T-cell (primary cell): ENCODE results near the gene ZNF154. TPM values are rescaled to one million over a fixed set of nuclear protein-coding genes. Genes with fewer than 3 reads are reported as not detected.

Experiments
- ATAC-seq, 4 experiments: fragments of 200-7000 bp in 3 of 4; fragments of 150-1000 bp in 1 of 4; cut with Tn5 transposase; replicated peaks in 1 of 4; 1 replicate in 3 of 4; 2 replicates in 1 of 4; pipeline ENCODE4 v1.10.0; 2021; ENCODE audit warnings: moderate library complexity in 3 of 4, mild to moderate bottlenecking in 2 of 4, moderate number of reproducible peaks in 1 of 4
- CTCF ChIA-PET, 2 donors: fragments of 300-600 bp; sonication (Branson Sonifier 250); formaldehyde crosslinking; loops; one replicate each; lab custom pipeline; 2022; ENCODE audit warnings: antibody characterized with exemption in 2 of 2; lab: Charles Lee
- POLR2A ChIA-PET, 2 donors: fragments of 300-600 bp; sonication (Branson Sonifier 250); formaldehyde crosslinking; loops; one replicate each; lab custom pipeline; 2022; ENCODE audit warnings: antibody characterized with exemption in 2 of 2; lab: Charles Lee
- DNase-seq, 35 experiments: peaks; one replicate each; pipeline versions ENCODE4 v3.0.0 to v3.0.0-alpha.2; 2013 to 2023
- H3K27ac ChIP-seq: one replicate; pipeline ENCODE4 v1.5.1; 2013; ENCODE audit warnings: low read length
- H3K27me3 ChIP-seq, 2 experiments: replicated peaks in 1 of 2; 1 replicate in 1 of 2; 2 replicates in 1 of 2; pipeline versions ENCODE4 v1.6.1 to v1.7.0; 2013; ENCODE audit warnings: low read length in 1 of 2, mixed read lengths in 1 of 2; ENCODE audit not compliant: control insufficient read depth in 2 of 2, insufficient read depth in 2 of 2; ENCODE audit errors: extremely low read depth in 1 of 2
- H3K36me3 ChIP-seq, 2 donors: 1 replicate in 1 of 2; 2 replicates in 1 of 2; pipeline versions ENCODE4 v1.6.1 to v1.7.0; 2013; ENCODE audit warnings: low read length in 1 of 2; ENCODE audit not compliant: control insufficient read depth in 2 of 2, insufficient read depth in 1 of 2; ENCODE audit errors: extremely low read depth in 1 of 2
- H3K4me1 ChIP-seq, 2 experiments: 1 replicate in 1 of 2; 2 replicates in 1 of 2; pipeline versions ENCODE4 v1.6.1 to v1.7.0; 2013; ENCODE audit warnings: low read length in 2 of 2, mixed read lengths in 1 of 2; ENCODE audit not compliant: insufficient read depth in 2 of 2, control insufficient read depth in 1 of 2; ENCODE audit errors: extremely low read depth in 1 of 2
- H3K4me3 ChIP-seq, 2 donors: 1 replicate in 1 of 2; 2 replicates in 1 of 2; pipeline versions ENCODE4 v1.5.1 to v1.7.0; 2013; ENCODE audit warnings: mild to moderate bottlenecking in 2 of 2, low read length in 1 of 2, moderate library complexity in 1 of 2; ENCODE audit not compliant: control insufficient read depth in 1 of 2; ENCODE audit errors: extremely low read depth in 1 of 2
- H3K9me3 ChIP-seq: 2 replicates; pipeline ENCODE4 v1.7.0; 2013
- H3K27ac Mint-ChIP-seq, 2 donors: one replicate each; pipeline ENCODE4 v1.8.0; 2020 to 2021; ENCODE audit warnings: mild to moderate bottlenecking in 2 of 2, mixed read lengths in 2 of 2
- H3K27me3 Mint-ChIP-seq, 2 donors: one replicate each; pipeline ENCODE4 v1.8.0; 2021 to 2022; ENCODE audit warnings: mixed read lengths in 2 of 2
- H3K36me3 Mint-ChIP-seq: one replicate; pipeline ENCODE4 v1.8.0; 2021; ENCODE audit warnings: mixed read lengths
- H3K4me1 Mint-ChIP-seq, 3 donors: one replicate each; pipeline ENCODE4 v1.8.0; 2020 to 2022; ENCODE audit warnings: mixed read lengths in 3 of 3, mild to moderate bottlenecking in 1 of 3
- H3K4me3 Mint-ChIP-seq, 3 donors: one replicate each; pipeline ENCODE4 v1.8.0; 2020 to 2022; ENCODE audit warnings: mild to moderate bottlenecking in 3 of 3, mixed read lengths in 3 of 3, moderate library complexity in 3 of 3
- H3K9me3 Mint-ChIP-seq, 3 donors: one replicate each; pipeline ENCODE4 v1.8.0; 2020 to 2022; ENCODE audit warnings: mixed read lengths in 3 of 3
- WGBS: methylation state at CpG from one replicate; pipeline ENCODE4 v1.1.5; 2013; ENCODE audit warnings: missing lambda C conversion rate; ENCODE audit not compliant: insufficient coverage; 5-methylcytosine and 5-hydroxymethylcytosine counted together
- total RNA-seq, 35 experiments: library from RNA in 6 of 35; stranded (reverse) in 6 of 35; fragments of 120-200 nt in 1 of 35; gene quantifications; one replicate each; pipeline versions ENCODE4 v1.2.1 to v1.2.4 and lab custom pipeline; 2013 to 2026

The ZNF154 gene
- total RNA-seq, 5 donors from 2014 or later (not counting 1 experiment from before 2014, with no cell fraction given) = 6.3 to 16.2 (median 7.7) TPM

DNA sequence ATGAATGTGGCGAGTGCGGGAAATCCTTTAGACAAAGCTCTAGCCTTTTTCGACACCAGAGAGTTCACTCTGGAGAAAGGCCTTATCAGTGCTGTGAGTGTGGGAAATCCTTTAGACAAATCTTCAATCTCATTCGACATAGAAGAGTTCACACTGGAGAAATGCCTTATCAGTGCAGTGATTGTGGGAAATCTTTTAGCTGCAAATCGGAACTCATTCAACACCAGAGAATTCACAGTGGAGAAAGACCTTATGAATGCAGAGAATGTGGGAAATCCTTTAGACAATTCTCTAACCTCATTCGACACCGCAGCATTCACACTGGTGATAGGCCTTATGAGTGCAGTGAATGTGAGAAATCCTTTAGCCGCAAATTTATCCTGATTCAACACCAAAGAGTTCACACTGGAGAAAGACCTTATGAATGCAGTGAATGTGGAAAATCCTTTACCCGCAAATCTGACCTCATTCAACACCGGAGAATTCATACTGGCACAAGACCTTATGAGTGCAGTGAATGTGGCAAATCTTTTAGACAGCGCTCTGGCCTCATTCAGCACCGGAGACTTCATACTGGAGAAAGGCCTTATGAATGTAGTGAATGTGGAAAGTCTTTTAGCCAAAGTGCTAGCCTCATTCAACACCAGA is 21.5 kb downstream of the ZNF154 start:
- Mint-ChIP-seq H3K4me1 (peaks cover 22 to 26% (median 25%) of the 10 kb centered on the region in 3 donors), H3K27me3 (no peaks in the 10 kb centered on the region), H3K27ac (no peak overlapping the region), H3K36me3 (peaks cover 76% of the 10 kb centered on the region), H3K9me3 (peaks cover 43 to 66% (median 64%) of the 10 kb centered on the region in 3 donors), H3K4me3 (no peak overlapping the region)
- ATAC-seq (no peak), DNase-seq (no peak)
- H3K27ac ChIP-seq = no peak overlapping the region
- H3K4me3 ChIP-seq = no peak overlapping the region
- peaks cover 10 to 34% of the 10 kb centered on the region in 2 donors for H3K36me3 ChIP-seq
- ChIA-PET CTCF (interaction anchor here in 1 of 2 donors (0.6 kb wide), 1 partner anchor 23 kb away, joined by 5 read pairs; no protein-coding TSS in a partner anchor), POLR2A (no interaction called here)
- 96% methylated on average over 3 of the region's 12 CpGs for WGBS
- peaks cover 26% of the 10 kb centered on the region for H3K9me3 ChIP-seq
- peaks cover 6 to 11% of the 10 kb centered on the region in 2 experiments for H3K4me1 ChIP-seq
- H3K27me3 ChIP-seq = no peaks in the 10 kb centered on the region

DNA sequence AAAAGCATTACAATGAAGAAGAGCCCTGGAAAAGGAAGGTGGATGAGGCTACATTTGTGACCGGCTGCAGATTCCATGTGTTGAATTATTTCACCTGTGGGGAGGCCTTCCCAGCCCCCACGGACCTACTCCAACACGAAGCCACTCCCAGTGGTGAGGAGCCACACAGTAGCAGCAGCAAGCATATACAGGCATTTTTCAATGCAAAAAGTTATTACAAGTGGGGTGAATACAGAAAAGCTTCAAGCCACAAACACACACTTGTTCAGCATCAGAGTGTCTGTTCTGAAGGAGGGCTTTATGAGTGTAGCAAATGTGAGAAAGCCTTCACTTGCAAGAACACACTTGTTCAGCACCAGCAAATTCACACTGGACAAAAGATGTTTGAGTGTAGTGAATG is 22.3 kb downstream of the ZNF154 start:
- H3K36me3 ChIP-seq = peaks cover 10 to 34% of the 10 kb centered on the region in 2 donors
- no peak overlapping the region for H3K27ac ChIP-seq
- H3K4me1 ChIP-seq = peaks cover 6 to 16% of the 10 kb centered on the region in 2 experiments
- peaks cover 30 to 33% (median 33%) of the 10 kb centered on the region in 3 donors for H3K4me1 Mint-ChIP-seq
- H3K27me3 ChIP-seq = no peaks in the 10 kb centered on the region
- H3K36me3 Mint-ChIP-seq = peaks cover 84% of the 10 kb centered on the region
- no CpG with 5 or more reads among the region's 3 CpGs for whole genome bisulfite sequencing
- no peaks in the 10 kb centered on the region for H3K27me3 Mint-ChIP-seq
- CTCF ChIA-PET = interaction anchor here in 1 of 2 donors (0.6 kb wide), 1 partner anchor 24 kb away, joined by 5 read pairs; no protein-coding TSS in a partner anchor
- no peak for ATAC-seq
- no peak overlapping the region for H3K27ac Mint-ChIP-seq
- H3K9me3 ChIP-seq = peaks cover 26% of the 10 kb centered on the region
- DNase-seq = no peak
- POLR2A ChIA-PET = no interaction called here
- peaks cover 46 to 68% (median 66%) of the 10 kb centered on the region in 3 donors for H3K9me3 Mint-ChIP-seq
- peak overlapping the region in 1 of 2 donors; percentile 11 for H3K4me3 ChIP-seq
- H3K4me3 Mint-ChIP-seq = no peak overlapping the region

DNA sequence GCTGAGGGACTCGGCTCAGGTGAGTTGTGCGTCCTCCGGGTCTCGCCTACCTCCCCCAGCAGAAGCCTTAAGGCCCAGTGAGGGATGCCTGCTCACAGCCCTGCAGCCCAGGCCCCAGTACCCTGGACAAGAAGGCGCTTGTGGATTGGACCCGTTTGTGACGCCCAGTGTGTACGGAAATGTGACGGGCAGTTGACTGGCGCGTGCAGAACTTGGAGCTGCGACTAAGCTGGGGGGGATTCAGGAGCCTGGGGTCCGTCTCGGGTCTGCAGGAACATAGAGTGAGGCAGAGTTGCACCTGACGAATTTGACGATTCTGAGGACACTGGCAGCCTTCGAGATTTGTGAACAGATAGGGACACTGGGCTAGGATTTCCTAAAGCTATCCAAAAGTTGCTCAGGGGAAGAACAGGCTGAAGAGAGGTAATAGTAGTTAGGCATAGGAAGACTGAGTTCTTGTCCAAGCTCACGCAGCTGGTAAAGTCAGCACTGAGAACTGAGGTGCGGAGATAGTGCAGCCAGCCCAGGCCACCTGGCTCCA is 26.7 kb downstream of the ZNF154 start:
- CTCF ChIA-PET = interaction anchor here (0.6 to 1.3 kb wide), 8 partner anchors 17 to 622 kb away, joined by 3 to 4 read pairs (median 3); partner anchors contain the start of genes ZNF134 (in 1 of the 2), ZNF154 (in 1 of the 2), ZNF211 (in 1 of the 2) and ZNF418 (in 1 of the 2)
- DNase-seq = no peak
- Histone ChIP-seq H3K4me3 (peak overlapping the region; percentile 90 to 96), H3K4me1 (peaks cover 6 to 22% of the 10 kb centered on the region in 2 experiments), H3K27me3 (no peaks in the 10 kb centered on the region), H3K27ac (peak overlapping the region; percentile 39), H3K36me3 (peaks cover 10 to 34% of the 10 kb centered on the region in 2 donors), H3K9me3 (peaks cover 12% of the 10 kb centered on the region)
- Mint-ChIP-seq H3K27me3 (peaks cover 11 to 12% of the 10 kb centered on the region in 2 donors), H3K27ac (peak overlapping the region; percentile 94 to 95), H3K9me3 (peaks cover 46 to 53% (median 49%) of the 10 kb centered on the region in 3 donors), H3K4me3 (peak overlapping the region; percentile 94 to 99 (median 97)), H3K36me3 (peaks cover 59% of the 10 kb centered on the region), H3K4me1 (peaks cover 34 to 38% (median 38%) of the 10 kb centered on the region in 3 donors)
- 5% methylated on average over 19 of the region's 19 CpGs for WGBS
- no peak for ATAC-seq
- POLR2A ChIA-PET = interaction anchor here in 1 of 2 donors (1.2 kb wide), 1 partner anchor 416 kb away, joined by 3 read pairs; the partner anchor contains the start of gene ZSCAN18

DNA sequence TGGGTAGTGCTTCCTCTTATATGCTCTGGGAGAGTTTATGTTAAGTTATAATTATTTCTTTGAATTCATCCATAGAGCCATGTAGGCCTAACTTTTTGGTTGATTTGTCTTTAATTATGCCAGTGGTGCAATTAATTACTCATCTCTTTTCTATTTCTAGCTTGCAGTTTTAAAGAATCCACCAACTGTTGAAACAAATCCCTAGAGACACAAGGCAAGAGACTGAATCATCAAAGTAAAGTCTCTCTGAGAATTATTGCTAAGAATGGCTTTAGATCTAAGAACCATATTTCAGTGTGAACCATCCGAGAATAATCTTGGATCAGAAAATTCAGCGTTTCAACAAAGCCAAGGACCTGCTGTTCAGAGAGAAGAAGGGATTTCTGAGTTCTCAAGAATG is 33.1 kb downstream of the ZNF154 start:
- H3K4me3 Mint-ChIP-seq = no peak overlapping the region
- CTCF ChIA-PET = no interaction called here
- Histone ChIP-seq H3K4me3 (no peak overlapping the region), H3K27ac (no peak overlapping the region), H3K4me1 (no peaks in the 10 kb centered on the region), H3K36me3 (no peaks in the 10 kb centered on the region), H3K9me3 (no peaks in the 10 kb centered on the region), H3K27me3 (peaks cover 0 to 12% of the 10 kb centered on the region in 2 experiments)
- H3K36me3 Mint-ChIP-seq = peaks cover 2% of the 10 kb centered on the region
- no peak for ATAC-seq
- DNase-seq = no peak
- WGBS = 67% methylated on average over 1 of the region's 2 CpGs
- peaks cover 12 to 25% (median 19%) of the 10 kb centered on the region in 3 donors for H3K9me3 Mint-ChIP-seq
- no peaks in the 10 kb centered on the region for H3K4me1 Mint-ChIP-seq
- peaks cover 29 to 36% of the 10 kb centered on the region in 2 donors for H3K27me3 Mint-ChIP-seq
- POLR2A ChIA-PET = no interaction called here
- no peak overlapping the region for H3K27ac Mint-ChIP-seq

DNA sequence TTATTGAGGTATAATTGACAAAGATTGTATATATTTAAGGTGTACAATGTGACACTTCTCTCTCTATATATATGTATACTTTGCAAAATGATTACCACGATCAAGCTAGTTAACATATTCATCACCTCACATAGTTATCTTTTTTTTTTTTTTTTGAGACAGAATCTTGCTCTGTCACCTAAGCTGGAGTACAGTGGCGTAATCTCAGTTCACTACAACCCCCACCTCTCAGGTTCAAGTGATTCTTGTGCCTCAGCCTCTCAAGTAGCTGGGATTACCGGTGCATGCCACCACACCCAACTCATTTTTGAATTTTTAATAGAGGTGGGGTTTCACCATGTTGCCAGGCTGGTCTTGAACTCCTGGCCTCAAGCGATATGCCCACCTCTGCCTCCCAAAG is 36.5 kb downstream of the ZNF154 start:
- peaks cover 28 to 33% of the 10 kb centered on the region in 2 donors for H3K27me3 Mint-ChIP-seq
- ATAC-seq = no peak
- POLR2A ChIA-PET = interaction anchor here in 1 of 2 donors (0.6 kb wide), 1 partner anchor 13 kb away, joined by 4 read pairs; no protein-coding TSS in a partner anchor
- no peak overlapping the region for H3K4me3 Mint-ChIP-seq
- H3K4me1 ChIP-seq = no peaks in the 10 kb centered on the region
- H3K36me3 ChIP-seq = no peaks in the 10 kb centered on the region
- H3K9me3 Mint-ChIP-seq = peaks cover 12 to 20% (median 14%) of the 10 kb centered on the region in 3 donors
- no peaks in the 10 kb centered on the region for H3K4me1 Mint-ChIP-seq
- no peak for DNase-seq
- H3K4me3 ChIP-seq = no peak overlapping the region
- H3K36me3 Mint-ChIP-seq = peaks cover 2% of the 10 kb centered on the region
- no peaks in the 10 kb centered on the region for H3K9me3 ChIP-seq
- no CpG with 5 or more reads among the region's 4 CpGs for WGBS
- no peak overlapping the region for H3K27ac ChIP-seq
- peaks cover 4 to 18% of the 10 kb centered on the region in 2 experiments for H3K27me3 ChIP-seq
- CTCF ChIA-PET = no interaction called here
- H3K27ac Mint-ChIP-seq = no peak overlapping the region

DNA sequence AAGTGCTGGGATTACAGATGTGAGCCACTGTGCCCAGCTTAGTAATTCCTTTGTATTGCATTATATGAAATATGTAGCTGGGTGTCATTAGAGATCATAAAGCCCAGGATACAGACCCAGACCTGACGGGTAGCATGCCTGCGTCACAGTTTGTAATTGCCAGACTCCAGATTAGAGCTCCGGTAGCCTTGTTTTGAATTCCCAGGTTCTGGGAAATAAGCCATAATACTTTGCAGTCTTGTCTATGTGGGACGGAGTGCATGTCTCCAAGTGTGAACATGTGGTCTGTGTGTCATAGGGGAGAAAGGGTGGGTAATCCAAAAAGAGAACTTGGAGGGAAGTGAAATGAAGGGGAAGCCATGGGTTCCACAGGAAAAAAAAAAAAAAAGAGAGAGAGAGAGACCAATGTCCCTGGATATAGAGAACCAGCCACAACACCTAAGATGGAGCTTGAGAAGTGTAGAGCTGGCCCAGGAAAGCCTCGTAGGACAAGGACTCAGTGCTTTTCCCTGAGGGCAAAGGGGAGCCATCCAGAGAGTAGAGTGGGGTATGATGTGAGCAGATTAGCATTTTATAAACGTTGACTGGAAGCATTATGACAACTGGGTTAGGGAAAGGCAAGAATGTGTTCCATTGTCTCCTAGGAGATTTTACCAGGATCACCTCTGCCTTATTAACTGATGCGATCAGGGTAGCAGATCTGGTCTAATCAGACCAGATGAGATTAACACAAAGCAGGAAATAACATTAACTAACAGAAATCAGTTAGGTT is 37.7 kb downstream of the ZNF154 start:
- H3K27me3 Mint-ChIP-seq = peaks cover 24 to 28% of the 10 kb centered on the region in 2 donors
- peaks cover 4 to 19% of the 10 kb centered on the region in 2 experiments for H3K27me3 ChIP-seq
- CTCF ChIA-PET = interaction anchor here in 1 of 2 donors (0.7 kb wide), 1 partner anchor 30 kb away, joined by 3 read pairs; no protein-coding TSS in a partner anchor
- H3K27ac Mint-ChIP-seq = peak overlapping the region in 1 of 2 donors; percentile 4
- no peaks in the 10 kb centered on the region for H3K4me1 Mint-ChIP-seq
- H3K4me3 ChIP-seq = no peak overlapping the region
- POLR2A ChIA-PET = no interaction called here
- DNase-seq (no peak), ATAC-seq (no peak)
- H3K4me3 Mint-ChIP-seq = no peak overlapping the region
- H3K9me3 ChIP-seq = no peaks in the 10 kb centered on the region
- H3K36me3 ChIP-seq = no peaks in the 10 kb centered on the region
- H3K4me1 ChIP-seq = no peaks in the 10 kb centered on the region
- H3K36me3 Mint-ChIP-seq = no peaks in the 10 kb centered on the region
- H3K9me3 Mint-ChIP-seq = peaks cover 10 to 14% (median 14%) of the 10 kb centered on the region in 3 donors
- WGBS = 79% methylated on average over 6 of the region's 7 CpGs
- H3K27ac ChIP-seq = no peak overlapping the region
